Fibroblast of the aortic adventitia (primary cell): ENCODE results near the gene CLOCK. TPM values are rescaled to one million over a fixed set of nuclear protein-coding genes. Genes with fewer than 3 reads are reported as not detected.

ENCODE experiments used
- DNase-seq: peaks from one replicate; pipeline ENCODE4 v3.0.0-alpha.2; 2010; ENCODE audit warnings: low read depth
- H3K4me3 ChIP-seq: 2 replicates; pipeline ENCODE4 v1.5.1; 2011; ENCODE audit warnings: low read depth, mild to moderate bottlenecking, control low read depth, low read length, moderate library complexity
- CTCF ChIP-seq: IDR thresholded peaks from 2 replicates; pipeline ENCODE4 v1.5.1; 2011; ENCODE audit warnings: mild to moderate bottlenecking, low read length, control low read depth, inconsistent platforms; ENCODE audit not compliant: insufficient read depth
- total RNA-seq: library from RNA; depleted of rRNA; stranded (reverse); fragments of >200 nt; gene quantifications from 2 replicates; pipeline ENCODE4 v1.2.3, GENCODE V29; 2012; ENCODE audit warnings: low replicate concordance

Gene CLOCK
- total RNA-seq, 1 donor = 39.0 TPM

- no peak overlapping the region for H3K4me3 ChIP-seq
- DNase-seq = no peak
- no peak for TF ChIP-seq CTCF
These were observed 6.4 kb downstream of the CLOCK start for GRCh38 chr4:55540271-55540670.

GRCh38 chr4:55539658-55540057, 7.1 kb downstream of the CLOCK start:
- no peak for TF ChIP-seq CTCF
- no peak for DNase-seq

GRCh38 chr4:55538531-55538930, 8.2 kb downstream of the CLOCK start:
- H3K4me3 ChIP-seq = no peak overlapping the region
- no peak for DNase-seq
- no peak for TF ChIP-seq CTCF

More at GRCh38 chr4:55539658-55540057, 7.1 kb downstream of the CLOCK start:
- no peak overlapping the region for H3K4me3 ChIP-seq

GRCh38 chr4:55534306-55534705, 12.4 kb downstream of the CLOCK start:
- DNase-seq = no peak
- TF ChIP-seq CTCF = no peak
- H3K4me3 ChIP-seq = no peak overlapping the region

GRCh38 chr4:55530691-55531090, 16.0 kb downstream of the CLOCK start:
- no peak overlapping the region for H3K4me3 ChIP-seq
- no peak for TF ChIP-seq CTCF
- no peak for DNase-seq

GRCh38 chr4:55530167-55530566, 16.5 kb downstream of the CLOCK start:
- no peak overlapping the region for H3K4me3 ChIP-seq
- no peak for TF ChIP-seq CTCF
- no peak for DNase-seq

- TF ChIP-seq CTCF = no peak
- no peak for DNase-seq
- H3K4me3 ChIP-seq = no peak overlapping the region
These were observed 18.2 kb downstream of the CLOCK start for GRCh38 chr4:55528491-55528890.
